ENCODE data around the gene PSTPIP1. TPM values are rescaled to one million over a fixed set of nuclear protein-coding genes. Genes with fewer than 3 reads are reported as not detected.

PSTPIP1 gene
- polyA plus RNA-seq, 1 donor (not counting 4 experiments of a cell fraction or from before 2014, with no cell fraction given), result 9.6 TPM

DNA sequence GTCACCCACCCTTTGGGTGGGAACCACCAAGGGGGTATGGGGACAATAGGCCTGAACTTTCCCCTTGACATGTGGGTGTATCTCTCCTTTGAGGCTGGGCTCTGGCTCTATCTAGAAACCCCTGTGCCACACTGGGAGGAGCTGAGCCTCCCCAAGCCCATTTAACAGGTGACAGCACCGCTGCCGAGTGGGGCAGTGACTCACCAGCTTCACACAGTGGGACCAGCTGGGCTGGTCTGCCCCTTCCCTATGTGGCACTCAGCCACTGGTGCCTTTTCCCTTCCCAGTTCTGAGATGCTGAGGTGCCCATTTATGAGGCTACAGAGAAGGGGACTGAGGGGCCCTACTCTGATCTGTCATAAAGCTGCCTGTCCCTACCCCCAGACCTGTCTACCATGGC lies 5.1 kb downstream of the PSTPIP1 start:
- Histone ChIP-seq H3K79me2 (ENCODE audit: control insufficient read depth, insufficient read depth, low read length) (peaks cover 21% of the 10 kb centered on the region), H2AFZ (ENCODE audit: control insufficient read depth, low read length) (no peak overlapping the region), H3K36me3 (ENCODE audit: control insufficient read depth in 2 of 2, extremely low read depth in 1 of 2, insufficient read depth in 2 of 2, low read length in 2 of 2) (peaks cover 0 to 6% of the 10 kb centered on the region in 2 experiments), H3K9ac (ENCODE audit: control insufficient read depth, extremely low read depth, insufficient read depth, low read length) (no peak overlapping the region), H4K20me1 (ENCODE audit: control insufficient read depth, extremely low read depth, insufficient read depth, low read length) (no peaks in the 10 kb centered on the region), H3K4me2 (ENCODE audit: control insufficient read depth, extremely low read depth, insufficient read depth, low read depth, low read length) (no peak overlapping the region), H3K9me3 (ENCODE audit: control insufficient read depth, low read depth, low read length) (no peaks in the 10 kb centered on the region), H3K4me3 (ENCODE audit: control insufficient read depth in 2 of 3, extremely low read depth in 1 of 3, insufficient read depth in 2 of 3, low read depth in 1 of 3, low read length in 3 of 3) (no peak overlapping the region), H3K27me3 (ENCODE audit: control insufficient read depth, extremely low read depth, insufficient read depth, low read length) (no peaks in the 10 kb centered on the region), H3K4me1 (ENCODE audit: control insufficient read depth, extremely low read depth, insufficient read depth, low read length) (peaks cover 28% of the 10 kb centered on the region), H3K27ac (ENCODE audit: control insufficient read depth, insufficient read depth, low read length) (no peak overlapping the region), H3K9me1 (ENCODE audit: control insufficient read depth, extremely low read depth, insufficient read depth, low read length) (no peaks in the 10 kb centered on the region)
- FAIRE-seq, result no peak
- no peak for DNase-seq (ENCODE audit: low read depth, low spot score)
- dilution Hi-C loops (cut with MboI; ENCODE audit: extremely low pct_ligation_motif_present, low sequenced_read_pairs), result no loop called here
- no peak for TF ChIP-seq EZH2 (IDR thresholded peaks at IDR 0.05; ENCODE audit: low read length)
- TF ChIP-seq, protein P1, sequence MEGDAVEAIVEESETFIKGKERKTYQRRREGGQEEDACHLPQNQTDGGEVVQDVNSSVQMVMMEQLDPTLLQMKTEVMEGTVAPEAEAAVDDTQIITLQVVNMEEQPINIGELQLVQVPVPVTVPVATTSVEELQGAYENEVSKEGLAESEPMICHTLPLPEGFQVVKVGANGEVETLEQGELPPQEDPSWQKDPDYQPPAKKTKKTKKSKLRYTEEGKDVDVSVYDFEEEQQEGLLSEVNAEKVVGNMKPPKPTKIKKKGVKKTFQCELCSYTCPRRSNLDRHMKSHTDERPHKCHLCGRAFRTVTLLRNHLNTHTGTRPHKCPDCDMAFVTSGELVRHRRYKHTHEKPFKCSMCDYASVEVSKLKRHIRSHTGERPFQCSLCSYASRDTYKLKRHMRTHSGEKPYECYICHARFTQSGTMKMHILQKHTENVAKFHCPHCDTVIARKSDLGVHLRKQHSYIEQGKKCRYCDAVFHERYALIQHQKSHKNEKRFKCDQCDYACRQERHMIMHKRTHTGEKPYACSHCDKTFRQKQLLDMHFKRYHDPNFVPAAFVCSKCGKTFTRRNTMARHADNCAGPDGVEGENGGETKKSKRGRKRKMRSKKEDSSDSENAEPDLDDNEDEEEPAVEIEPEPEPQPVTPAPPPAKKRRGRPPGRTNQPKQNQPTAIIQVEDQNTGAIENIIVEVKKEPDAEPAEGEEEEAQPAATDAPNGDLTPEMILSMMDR (optimal IDR thresholded peaks at IDR 0.05 in 1 of 3, IDR thresholded peaks at IDR 0.05 in 1 of 3, conservative IDR thresholded peaks at IDR 0.05 in 1 of 3; ENCODE audit: extremely low read depth in 1 of 3, insufficient read depth in 2 of 3, low read length in 3 of 3), result no peak

DNA sequence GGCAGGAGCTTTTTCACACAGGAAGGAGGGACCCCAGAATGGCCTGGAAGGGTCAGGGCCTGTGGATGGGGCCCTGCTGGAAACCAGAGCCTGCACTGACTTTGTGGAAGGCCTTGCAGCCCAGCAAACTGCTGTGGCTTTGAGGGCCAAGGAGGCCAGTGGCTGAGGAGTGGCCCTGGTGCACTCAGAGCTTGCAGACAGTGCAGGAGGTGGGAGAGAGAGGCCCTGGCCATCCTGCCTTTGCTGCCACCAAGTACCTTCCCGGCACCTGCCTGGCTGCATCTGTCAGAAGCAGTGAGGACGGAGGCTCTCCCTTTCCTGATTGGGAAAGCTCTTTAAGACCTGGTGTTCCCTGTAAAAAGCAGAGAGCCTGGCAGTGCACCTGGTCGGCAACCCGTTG lies 6.4 kb downstream of the PSTPIP1 start:
- no peak for TF ChIP-seq EZH2 (IDR thresholded peaks at IDR 0.05; ENCODE audit: low read length)
- TF ChIP-seq, protein P1 (optimal IDR thresholded peaks at IDR 0.05 in 1 of 3, IDR thresholded peaks at IDR 0.05 in 1 of 3, conservative IDR thresholded peaks at IDR 0.05 in 1 of 3; ENCODE audit: extremely low read depth in 1 of 3, insufficient read depth in 2 of 3, low read length in 3 of 3), result no peak

More for the DNA sequence above, 6.4 kb downstream of the PSTPIP1 start:
- no peak overlapping the region for H3K4me3 ChIP-seq (ENCODE audit: control insufficient read depth in 2 of 3, extremely low read depth in 1 of 3, insufficient read depth in 2 of 3, low read depth in 1 of 3, low read length in 3 of 3)
- FAIRE-seq (no peak), DNase-seq (ENCODE audit: low read depth, low spot score) (no peak)
- H3K9me3 ChIP-seq (ENCODE audit: control insufficient read depth, low read depth, low read length), result no peaks in the 10 kb centered on the region
- no peak overlapping the region for H2AFZ ChIP-seq (ENCODE audit: control insufficient read depth, low read length)
- H3K36me3 ChIP-seq (ENCODE audit: control insufficient read depth in 2 of 2, extremely low read depth in 1 of 2, insufficient read depth in 2 of 2, low read length in 2 of 2), result peaks cover 0 to 6% of the 10 kb centered on the region in 2 experiments
- no peaks in the 10 kb centered on the region for H3K27me3 ChIP-seq (ENCODE audit: control insufficient read depth, extremely low read depth, insufficient read depth, low read length)
- dilution Hi-C loops (cut with MboI; ENCODE audit: extremely low pct_ligation_motif_present, low sequenced_read_pairs), result no loop called here
- H4K20me1 ChIP-seq (ENCODE audit: control insufficient read depth, extremely low read depth, insufficient read depth, low read length), result no peaks in the 10 kb centered on the region
- no peak overlapping the region for H3K4me2 ChIP-seq (ENCODE audit: control insufficient read depth, extremely low read depth, insufficient read depth, low read depth, low read length)
- H3K27ac ChIP-seq (ENCODE audit: control insufficient read depth, insufficient read depth, low read length), result no peak overlapping the region
- peaks cover 14% of the 10 kb centered on the region for H3K4me1 ChIP-seq (ENCODE audit: control insufficient read depth, extremely low read depth, insufficient read depth, low read length)
- peaks cover 17% of the 10 kb centered on the region for H3K79me2 ChIP-seq (ENCODE audit: control insufficient read depth, insufficient read depth, low read length)
- no peak overlapping the region for H3K9ac ChIP-seq (ENCODE audit: control insufficient read depth, extremely low read depth, insufficient read depth, low read length)
- H3K9me1 ChIP-seq (ENCODE audit: control insufficient read depth, extremely low read depth, insufficient read depth, low read length), result no peaks in the 10 kb centered on the region
